ENCODE results near the gene PER3. TPM values are rescaled to one million over a fixed set of nuclear protein-coding genes. Genes with fewer than 3 reads are reported as not detected.
A peak's percentile ranks its signal among the peaks of the same experiment; 100 is the strongest.

PER3 gene
- total and polyA plus RNA-seq, 2 of the 13 experiments (the other 11 are each of a cell fraction or from before 2014, with no cell fraction given), result 3.0 to 6.0 TPM

DNA sequence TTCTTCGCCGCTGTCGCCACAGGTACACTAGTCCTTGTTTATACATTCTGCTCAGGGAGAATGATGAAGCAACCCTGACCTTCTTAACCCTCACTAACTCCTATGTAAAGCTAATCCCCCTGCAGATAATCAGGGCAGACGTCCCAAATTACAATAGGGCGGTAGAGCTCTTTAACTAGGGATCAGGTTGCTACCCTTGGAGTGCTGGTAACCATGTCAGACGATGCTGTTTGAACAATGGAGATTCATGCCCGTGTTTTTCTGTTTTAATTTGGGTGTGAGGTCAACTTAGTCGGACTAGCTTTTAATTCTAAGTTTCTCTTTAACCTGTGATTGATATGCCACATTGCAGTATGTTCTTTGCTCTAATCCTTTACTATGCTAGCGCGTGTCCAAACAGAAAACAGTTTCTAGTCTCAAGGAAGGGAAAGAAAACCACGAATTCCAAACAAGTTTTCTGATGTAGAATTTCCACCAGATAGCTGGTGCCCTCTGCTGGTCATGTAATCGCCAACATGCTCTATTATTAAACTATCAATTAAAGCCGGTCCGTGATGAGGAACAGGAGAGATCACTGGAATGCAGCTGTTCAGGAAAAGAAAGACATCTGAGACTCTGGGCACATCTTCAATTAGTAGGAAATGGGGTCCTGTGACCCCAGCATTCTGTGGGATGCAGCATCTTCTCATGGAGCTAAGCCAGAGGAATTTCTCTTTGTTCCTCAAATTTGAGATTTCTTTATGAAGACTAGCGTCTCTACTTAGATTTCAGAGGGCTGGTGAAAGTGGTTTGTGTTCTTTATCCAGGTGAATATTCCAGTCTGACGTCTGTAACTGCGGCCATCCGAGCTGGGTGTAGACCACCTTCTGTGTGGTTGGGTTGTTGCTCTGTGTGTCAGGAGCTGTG, 31.3 kb upstream of the PER3 start (continued):
- TF ChIP-seq, protein P1, sequence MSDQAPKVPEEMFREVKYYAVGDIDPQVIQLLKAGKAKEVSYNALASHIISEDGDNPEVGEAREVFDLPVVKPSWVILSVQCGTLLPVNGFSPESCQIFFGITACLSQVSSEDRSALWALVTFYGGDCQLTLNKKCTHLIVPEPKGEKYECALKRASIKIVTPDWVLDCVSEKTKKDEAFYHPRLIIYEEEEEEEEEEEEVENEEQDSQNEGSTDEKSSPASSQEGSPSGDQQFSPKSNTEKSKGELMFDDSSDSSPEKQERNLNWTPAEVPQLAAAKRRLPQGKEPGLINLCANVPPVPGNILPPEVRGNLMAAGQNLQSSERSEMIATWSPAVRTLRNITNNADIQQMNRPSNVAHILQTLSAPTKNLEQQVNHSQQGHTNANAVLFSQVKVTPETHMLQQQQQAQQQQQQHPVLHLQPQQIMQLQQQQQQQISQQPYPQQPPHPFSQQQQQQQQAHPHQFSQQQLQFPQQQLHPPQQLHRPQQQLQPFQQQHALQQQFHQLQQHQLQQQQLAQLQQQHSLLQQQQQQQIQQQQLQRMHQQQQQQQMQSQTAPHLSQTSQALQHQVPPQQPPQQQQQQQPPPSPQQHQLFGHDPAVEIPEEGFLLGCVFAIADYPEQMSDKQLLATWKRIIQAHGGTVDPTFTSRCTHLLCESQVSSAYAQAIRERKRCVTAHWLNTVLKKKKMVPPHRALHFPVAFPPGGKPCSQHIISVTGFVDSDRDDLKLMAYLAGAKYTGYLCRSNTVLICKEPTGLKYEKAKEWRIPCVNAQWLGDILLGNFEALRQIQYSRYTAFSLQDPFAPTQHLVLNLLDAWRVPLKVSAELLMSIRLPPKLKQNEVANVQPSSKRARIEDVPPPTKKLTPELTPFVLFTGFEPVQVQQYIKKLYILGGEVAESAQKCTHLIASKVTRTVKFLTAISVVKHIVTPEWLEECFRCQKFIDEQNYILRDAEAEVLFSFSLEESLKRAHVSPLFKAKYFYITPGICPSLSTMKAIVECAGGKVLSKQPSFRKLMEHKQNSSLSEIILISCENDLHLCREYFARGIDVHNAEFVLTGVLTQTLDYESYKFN (CRISPR knock-in tag; conservative IDR thresholded peaks at IDR 0.05), result peak; percentile 37
- TF ChIP-seq CREB1 (IDR thresholded peaks at IDR 0.05) (no peak), CREB1 (CRISPR knock-in tag; IDR thresholded peaks at IDR 0.05) (peak; percentile 57; the same call in 1 of the 2 replicates), SRF (IDR thresholded peaks at IDR 0.05; ENCODE audit: low read depth, low read length) (no peak), GATAD2A (CRISPR knock-in tag; IDR thresholded peaks at IDR 0.05) (peak; percentile 32), ZNF619 (CRISPR knock-in tag; IDR thresholded peaks at IDR 0.05) (no peak), BCL6 (CRISPR knock-in tag; IDR thresholded peaks at IDR 0.05) (no peak), CEBPG (CRISPR knock-in tag; IDR thresholded peaks at IDR 0.05) (peak; percentile 88), ZFP82 (CRISPR knock-in tag; IDR thresholded peaks at IDR 0.05; ENCODE audit: borderline replicate concordance) (no peak), U2AF1 (optimal IDR thresholded peaks at IDR 0.05; ENCODE audit: low read depth, low read length) (no peak), ARNTL (CRISPR knock-in tag; IDR thresholded peaks at IDR 0.05) (no peak), ZFP37 (CRISPR knock-in tag; IDR thresholded peaks at IDR 0.05; ENCODE audit: borderline replicate concordance) (no peak), KLF12 (CRISPR knock-in tag; IDR thresholded peaks at IDR 0.05; ENCODE audit: borderline replicate concordance) (no peak), ZSCAN9 (CRISPR knock-in tag; IDR thresholded peaks at IDR 0.05; ENCODE audit: borderline replicate concordance) (no peak), YEATS2 (CRISPR knock-in tag; IDR thresholded peaks at IDR 0.05; ENCODE audit: borderline replicate concordance) (no peak), ZNF430 (CRISPR knock-in tag; IDR thresholded peaks at IDR 0.05) (no peak)
- TF ChIP-seq, protein P2, sequence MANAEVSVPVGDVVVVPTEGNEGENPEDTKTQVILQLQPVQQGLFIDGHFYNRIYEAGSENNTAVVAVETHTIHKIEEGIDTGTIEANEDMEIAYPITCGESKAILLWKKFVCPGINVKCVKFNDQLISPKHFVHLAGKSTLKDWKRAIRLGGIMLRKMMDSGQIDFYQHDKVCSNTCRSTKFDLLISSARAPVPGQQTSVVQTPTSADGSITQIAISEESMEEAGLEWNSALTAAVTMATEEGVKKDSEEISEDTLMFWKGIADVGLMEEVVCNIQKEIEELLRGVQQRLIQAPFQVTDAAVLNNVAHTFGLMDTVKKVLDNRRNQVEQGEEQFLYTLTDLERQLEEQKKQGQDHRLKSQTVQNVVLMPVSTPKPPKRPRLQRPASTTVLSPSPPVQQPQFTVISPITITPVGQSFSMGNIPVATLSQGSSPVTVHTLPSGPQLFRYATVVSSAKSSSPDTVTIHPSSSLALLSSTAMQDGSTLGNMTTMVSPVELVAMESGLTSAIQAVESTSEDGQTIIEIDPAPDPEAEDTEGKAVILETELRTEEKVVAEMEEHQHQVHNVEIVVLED (CRISPR knock-in tag; IDR thresholded peaks at IDR 0.05; ENCODE audit: borderline replicate concordance), result no peak
- TF ChIP-seq, protein P3, sequence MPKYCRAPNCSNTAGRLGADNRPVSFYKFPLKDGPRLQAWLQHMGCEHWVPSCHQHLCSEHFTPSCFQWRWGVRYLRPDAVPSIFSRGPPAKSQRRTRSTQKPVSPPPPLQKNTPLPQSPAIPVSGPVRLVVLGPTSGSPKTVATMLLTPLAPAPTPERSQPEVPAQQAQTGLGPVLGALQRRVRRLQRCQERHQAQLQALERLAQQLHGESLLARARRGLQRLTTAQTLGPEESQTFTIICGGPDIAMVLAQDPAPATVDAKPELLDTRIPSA (CRISPR knock-in tag; IDR thresholded peaks at IDR 0.05; ENCODE audit: borderline replicate concordance), result no peak
- TF ChIP-seq, protein P4, sequence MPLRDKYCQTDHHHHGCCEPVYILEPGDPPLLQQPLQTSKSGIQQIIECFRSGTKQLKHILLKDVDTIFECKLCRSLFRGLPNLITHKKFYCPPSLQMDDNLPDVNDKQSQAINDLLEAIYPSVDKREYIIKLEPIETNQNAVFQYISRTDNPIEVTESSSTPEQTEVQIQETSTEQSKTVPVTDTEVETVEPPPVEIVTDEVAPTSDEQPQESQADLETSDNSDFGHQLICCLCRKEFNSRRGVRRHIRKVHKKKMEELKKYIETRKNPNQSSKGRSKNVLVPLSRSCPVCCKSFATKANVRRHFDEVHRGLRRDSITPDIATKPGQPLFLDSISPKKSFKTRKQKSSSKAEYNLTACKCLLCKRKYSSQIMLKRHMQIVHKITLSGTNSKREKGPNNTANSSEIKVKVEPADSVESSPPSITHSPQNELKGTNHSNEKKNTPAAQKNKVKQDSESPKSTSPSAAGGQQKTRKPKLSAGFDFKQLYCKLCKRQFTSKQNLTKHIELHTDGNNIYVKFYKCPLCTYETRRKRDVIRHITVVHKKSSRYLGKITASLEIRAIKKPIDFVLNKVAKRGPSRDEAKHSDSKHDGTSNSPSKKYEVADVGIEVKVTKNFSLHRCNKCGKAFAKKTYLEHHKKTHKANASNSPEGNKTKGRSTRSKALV (CRISPR knock-in tag; IDR thresholded peaks at IDR 0.05), result no peak
